ENCODE measurements around the gene LCA5. TPM values are rescaled to one million over a fixed set of nuclear protein-coding genes. Genes with fewer than 3 reads are reported as not detected.

The LCA5 gene
- total RNA-seq, 5 donors from 2014 or later (not counting 1 experiment from before 2014, with no cell fraction given) = 0.15 to 0.54 (median 0.21) TPM

DNA sequence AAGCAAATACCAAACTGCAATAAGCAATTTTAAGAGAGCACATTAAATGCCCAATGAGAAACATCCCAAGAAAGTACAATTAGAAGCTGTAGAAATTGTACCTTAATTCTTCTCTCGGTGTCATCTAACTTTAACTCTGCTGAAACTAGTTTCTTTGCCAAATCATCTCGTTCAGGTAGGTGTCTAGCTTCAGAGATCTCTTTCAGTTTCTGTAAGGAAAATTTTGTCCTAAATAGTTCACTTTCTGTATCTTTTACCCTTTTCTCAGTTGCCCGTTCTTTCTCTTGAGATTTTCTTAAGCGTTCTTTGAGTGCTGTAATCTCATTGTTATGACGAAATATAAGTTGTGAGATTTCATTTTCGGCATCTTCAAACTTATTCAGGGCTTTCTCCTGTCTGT, 24.1 kb downstream of the LCA5 start:
- Histone ChIP-seq H3K4me3 (ENCODE audit: control insufficient read depth in 1 of 2, extremely low read depth in 1 of 2, low read length in 1 of 2) (no peak overlapping the region), H3K4me1 (ENCODE audit: control insufficient read depth in 1 of 2, extremely low read depth in 1 of 2, insufficient read depth in 2 of 2, low read length in 2 of 2) (no peaks in the 10 kb centered on the region), H3K27ac (ENCODE audit: low read length) (no peak overlapping the region), H3K36me3 (ENCODE audit: control insufficient read depth in 2 of 2, extremely low read depth in 1 of 2, insufficient read depth in 1 of 2, low read length in 1 of 2) (no peaks in the 10 kb centered on the region), H3K9me3 (no peaks in the 10 kb centered on the region), H3K27me3 (replicated peaks in 1 of 2; ENCODE audit: control insufficient read depth in 2 of 2, extremely low read depth in 1 of 2, insufficient read depth in 2 of 2, low read length in 1 of 2) (no peaks in the 10 kb centered on the region)
- no peak overlapping the region for H3K27ac Mint-ChIP-seq
- H3K4me3 Mint-ChIP-seq = no peak overlapping the region
- ATAC-seq (replicated peaks in 1 of 4) = no peak
- ChIA-PET CTCF (interaction anchor here in 1 of 2 donors (0.6 kb wide), 1 partner anchor 14 kb away, joined by 3 read pairs; no protein-coding TSS in a partner anchor), POLR2A (interaction anchor here in 1 of 2 donors (0.6 kb wide), 1 partner anchor 583 kb away, joined by 3 read pairs; no protein-coding TSS in a partner anchor)
- no peaks in the 10 kb centered on the region for H3K4me1 Mint-ChIP-seq
- H3K36me3 Mint-ChIP-seq = no peaks in the 10 kb centered on the region
- peaks cover 0 to 4% (median 0%) of the 10 kb centered on the region in 3 donors for H3K9me3 Mint-ChIP-seq
- no peak for DNase-seq
- 100% methylated on average over 2 of the region's 6 CpGs for WGBS (ENCODE audit: insufficient coverage)
- no peaks in the 10 kb centered on the region for H3K27me3 Mint-ChIP-seq

DNA sequence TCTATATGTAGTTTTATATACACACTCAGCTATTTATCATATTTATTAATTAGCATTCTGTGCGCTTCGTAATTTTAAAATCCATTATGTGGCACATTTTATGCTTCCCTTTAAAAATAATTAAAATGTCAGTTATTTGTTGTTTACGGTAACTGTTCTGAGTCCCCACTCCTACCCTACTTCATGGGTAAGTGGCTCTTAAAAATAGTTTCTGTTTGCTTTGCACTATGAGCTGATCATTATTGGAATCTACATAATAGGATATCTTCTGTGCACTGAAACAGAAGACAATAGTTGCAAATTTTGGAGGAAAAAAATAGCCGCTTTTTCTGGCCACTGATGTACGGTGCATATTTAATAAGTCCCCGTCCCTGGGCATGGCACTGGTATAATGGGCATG, 25.2 kb downstream of the LCA5 start:
- Mint-ChIP-seq H3K27me3 (no peaks in the 10 kb centered on the region), H3K36me3 (no peaks in the 10 kb centered on the region), H3K4me1 (no peaks in the 10 kb centered on the region), H3K9me3 (peaks cover 0 to 4% (median 0%) of the 10 kb centered on the region in 3 donors), H3K4me3 (no peak overlapping the region), H3K27ac (no peak overlapping the region)
- no peak for DNase-seq
- H3K4me1 ChIP-seq (ENCODE audit: control insufficient read depth in 1 of 2, extremely low read depth in 1 of 2, insufficient read depth in 2 of 2, low read length in 2 of 2) = no peaks in the 10 kb centered on the region
- H3K36me3 ChIP-seq (ENCODE audit: control insufficient read depth in 2 of 2, extremely low read depth in 1 of 2, insufficient read depth in 1 of 2, low read length in 1 of 2) = no peaks in the 10 kb centered on the region
- H3K4me3 ChIP-seq (ENCODE audit: control insufficient read depth in 1 of 2, extremely low read depth in 1 of 2, low read length in 1 of 2) = no peak overlapping the region
- H3K27me3 ChIP-seq (replicated peaks in 1 of 2; ENCODE audit: control insufficient read depth in 2 of 2, extremely low read depth in 1 of 2, insufficient read depth in 2 of 2, low read length in 1 of 2) = no peaks in the 10 kb centered on the region
- ChIA-PET POLR2A (no interaction called here), CTCF (no interaction called here)
- no peak overlapping the region for H3K27ac ChIP-seq (ENCODE audit: low read length)
- 100% methylated on average over 1 of the region's 6 CpGs for WGBS (ENCODE audit: insufficient coverage)
- no peaks in the 10 kb centered on the region for H3K9me3 ChIP-seq
- no peak for ATAC-seq (replicated peaks in 1 of 4)

DNA sequence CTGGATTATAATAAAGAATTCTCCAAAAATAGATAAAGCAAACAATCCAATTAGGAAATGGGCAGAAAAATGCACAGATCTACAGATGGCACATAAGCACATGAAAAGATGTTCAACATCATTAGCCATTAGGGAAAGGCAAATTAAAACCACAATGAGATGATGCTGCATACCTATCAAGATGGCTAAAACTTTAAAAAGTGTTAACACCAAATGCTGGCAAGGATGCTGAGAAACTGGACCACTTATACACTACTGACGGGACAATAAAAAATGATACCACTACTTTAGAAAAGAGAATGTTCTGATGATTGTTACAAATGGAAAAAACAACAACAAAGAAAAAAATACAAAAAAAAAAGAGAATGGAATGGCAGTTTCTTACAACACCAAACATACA, 26.5 kb downstream of the LCA5 start:
- Mint-ChIP-seq H3K36me3 (no peaks in the 10 kb centered on the region), H3K9me3 (peaks cover 0 to 4% (median 0%) of the 10 kb centered on the region in 3 donors), H3K27ac (no peak overlapping the region), H3K27me3 (no peaks in the 10 kb centered on the region), H3K4me1 (no peaks in the 10 kb centered on the region), H3K4me3 (no peak overlapping the region)
- no CpG with 5 or more reads among the region's 1 CpG for WGBS (ENCODE audit: insufficient coverage)
- Histone ChIP-seq H3K4me1 (ENCODE audit: control insufficient read depth in 1 of 2, extremely low read depth in 1 of 2, insufficient read depth in 2 of 2, low read length in 2 of 2) (no peaks in the 10 kb centered on the region), H3K27me3 (replicated peaks in 1 of 2; ENCODE audit: control insufficient read depth in 2 of 2, extremely low read depth in 1 of 2, insufficient read depth in 2 of 2, low read length in 1 of 2) (no peaks in the 10 kb centered on the region), H3K36me3 (ENCODE audit: control insufficient read depth in 2 of 2, extremely low read depth in 1 of 2, insufficient read depth in 1 of 2, low read length in 1 of 2) (no peaks in the 10 kb centered on the region), H3K27ac (ENCODE audit: low read length) (no peak overlapping the region), H3K4me3 (ENCODE audit: control insufficient read depth in 1 of 2, extremely low read depth in 1 of 2, low read length in 1 of 2) (no peak overlapping the region), H3K9me3 (no peaks in the 10 kb centered on the region)
- CTCF ChIA-PET = no interaction called here
- POLR2A ChIA-PET = no interaction called here
- DNase-seq (no peak), ATAC-seq (replicated peaks in 1 of 4) (no peak)

DNA sequence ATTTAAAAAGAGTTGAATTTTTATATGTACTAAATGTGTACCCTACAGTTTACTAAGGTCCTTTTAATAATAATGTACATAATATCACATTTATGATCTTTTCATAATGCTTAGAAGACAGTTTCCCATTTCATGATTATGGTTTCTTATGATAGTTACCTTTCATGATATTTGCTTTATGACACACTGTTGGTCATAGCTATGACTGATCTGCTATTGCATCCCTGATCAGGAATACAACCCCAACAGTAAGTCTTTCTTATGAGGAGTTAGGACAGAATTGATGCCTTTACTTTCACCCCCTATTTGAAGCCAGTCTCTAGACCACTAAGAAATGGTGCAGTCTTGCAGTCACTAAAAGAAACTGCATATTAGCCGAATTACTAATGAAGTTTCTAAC, 31.0 kb downstream of the LCA5 start:
- H3K4me3 ChIP-seq (ENCODE audit: control insufficient read depth in 1 of 2, extremely low read depth in 1 of 2, low read length in 1 of 2) = no peak overlapping the region
- H3K27ac Mint-ChIP-seq = no peak overlapping the region
- no peaks in the 10 kb centered on the region for H3K27me3 ChIP-seq (replicated peaks in 1 of 2; ENCODE audit: control insufficient read depth in 2 of 2, extremely low read depth in 1 of 2, insufficient read depth in 2 of 2, low read length in 1 of 2)
- DNase-seq (no peak), ATAC-seq (replicated peaks in 1 of 4) (no peak)
- ChIA-PET POLR2A (interaction anchor here (0.6 kb wide), 2 partner anchors 35 to 233 kb away, joined by 3 read pairs; no protein-coding TSS in a partner anchor), CTCF (no interaction called here)
- H3K27me3 Mint-ChIP-seq = no peaks in the 10 kb centered on the region
- H3K9me3 ChIP-seq = no peaks in the 10 kb centered on the region
- no peaks in the 10 kb centered on the region for H3K36me3 ChIP-seq (ENCODE audit: control insufficient read depth in 2 of 2, extremely low read depth in 1 of 2, insufficient read depth in 1 of 2, low read length in 1 of 2)
- no peaks in the 10 kb centered on the region for H3K4me1 ChIP-seq (ENCODE audit: control insufficient read depth in 1 of 2, extremely low read depth in 1 of 2, insufficient read depth in 2 of 2, low read length in 2 of 2)
- H3K4me1 Mint-ChIP-seq = no peaks in the 10 kb centered on the region
- peaks cover 0 to 4% (median 0%) of the 10 kb centered on the region in 3 donors for H3K9me3 Mint-ChIP-seq
- H3K27ac ChIP-seq (ENCODE audit: low read length) = no peak overlapping the region
- H3K36me3 Mint-ChIP-seq = no peaks in the 10 kb centered on the region
- no peak overlapping the region for H3K4me3 Mint-ChIP-seq
- no CpG with 5 or more reads among the region's 1 CpG for WGBS (ENCODE audit: insufficient coverage)

DNA sequence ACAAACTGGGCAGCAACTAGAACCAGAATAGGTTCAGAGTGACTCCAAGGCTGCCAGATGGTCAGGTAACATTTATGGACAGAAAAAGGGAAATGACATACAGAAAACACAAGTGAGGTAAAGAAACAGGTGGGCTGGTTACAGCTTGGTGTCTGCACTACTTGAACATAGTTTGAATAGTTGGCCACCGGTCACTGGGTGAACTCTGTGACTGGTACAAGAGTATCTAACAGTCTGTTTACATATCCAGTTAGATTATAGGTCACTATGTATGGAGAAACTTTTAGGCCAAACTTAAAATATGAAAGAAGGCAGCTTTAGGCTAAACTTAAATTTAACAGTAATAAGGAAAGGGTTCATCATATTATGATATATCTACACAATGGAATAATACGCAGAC, 32.9 kb downstream of the LCA5 start:
- DNase-seq = no peak
- H3K36me3 ChIP-seq (ENCODE audit: control insufficient read depth in 2 of 2, extremely low read depth in 1 of 2, insufficient read depth in 1 of 2, low read length in 1 of 2) = no peaks in the 10 kb centered on the region
- no peaks in the 10 kb centered on the region for H3K9me3 ChIP-seq
- Mint-ChIP-seq H3K4me1 (no peaks in the 10 kb centered on the region), H3K27me3 (no peaks in the 10 kb centered on the region), H3K27ac (no peak overlapping the region), H3K36me3 (no peaks in the 10 kb centered on the region), H3K4me3 (no peak overlapping the region), H3K9me3 (no peaks in the 10 kb centered on the region)
- ChIA-PET POLR2A (no interaction called here), CTCF (no interaction called here)
- WGBS (ENCODE audit: insufficient coverage) = no CpG with 5 or more reads among the region's 2 CpGs
- no peak for ATAC-seq (replicated peaks in 1 of 4)
- H3K4me3 ChIP-seq (ENCODE audit: control insufficient read depth in 1 of 2, extremely low read depth in 1 of 2, low read length in 1 of 2) = no peak overlapping the region
- H3K27me3 ChIP-seq (replicated peaks in 1 of 2; ENCODE audit: control insufficient read depth in 2 of 2, extremely low read depth in 1 of 2, insufficient read depth in 2 of 2, low read length in 1 of 2) = no peaks in the 10 kb centered on the region
- H3K4me1 ChIP-seq (ENCODE audit: control insufficient read depth in 1 of 2, extremely low read depth in 1 of 2, insufficient read depth in 2 of 2, low read length in 2 of 2) = no peaks in the 10 kb centered on the region
- no peak overlapping the region for H3K27ac ChIP-seq (ENCODE audit: low read length)

DNA sequence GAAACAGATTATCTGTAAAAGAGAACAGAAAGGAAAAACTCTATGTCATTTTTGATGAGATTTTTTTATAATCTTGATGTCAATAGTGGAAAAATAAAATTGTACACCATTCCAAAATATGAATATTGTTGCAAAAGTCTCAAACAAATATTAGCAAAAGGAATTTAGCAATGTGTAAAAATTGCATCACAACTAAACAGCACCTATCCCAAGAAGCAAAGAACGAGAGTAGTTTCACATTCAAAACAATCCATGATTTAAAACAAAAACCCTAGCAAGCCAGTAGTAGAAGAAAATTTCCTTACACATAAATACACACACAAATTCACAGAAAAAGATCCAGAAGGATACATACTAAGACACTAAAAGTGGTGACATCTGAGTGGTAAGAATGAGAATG, 38.4 kb downstream of the LCA5 start:
- DNase-seq (no peak), ATAC-seq (replicated peaks in 1 of 4) (no peak)
- H3K27me3 ChIP-seq (replicated peaks in 1 of 2; ENCODE audit: control insufficient read depth in 2 of 2, extremely low read depth in 1 of 2, insufficient read depth in 2 of 2, low read length in 1 of 2) = no peaks in the 10 kb centered on the region
- Mint-ChIP-seq H3K4me3 (no peak overlapping the region), H3K27me3 (no peaks in the 10 kb centered on the region), H3K4me1 (no peaks in the 10 kb centered on the region), H3K27ac (no peak overlapping the region), H3K9me3 (no peaks in the 10 kb centered on the region), H3K36me3 (no peaks in the 10 kb centered on the region)
- no peak overlapping the region for H3K4me3 ChIP-seq (ENCODE audit: control insufficient read depth in 1 of 2, extremely low read depth in 1 of 2, low read length in 1 of 2)
- ChIA-PET CTCF (interaction anchor here in 1 of 2 donors (0.7 kb wide), 1 partner anchor 15 kb away, joined by 3 read pairs; no protein-coding TSS in a partner anchor), POLR2A (no interaction called here)
- H3K36me3 ChIP-seq (ENCODE audit: control insufficient read depth in 2 of 2, extremely low read depth in 1 of 2, insufficient read depth in 1 of 2, low read length in 1 of 2) = no peaks in the 10 kb centered on the region
- no peaks in the 10 kb centered on the region for H3K4me1 ChIP-seq (ENCODE audit: control insufficient read depth in 1 of 2, extremely low read depth in 1 of 2, insufficient read depth in 2 of 2, low read length in 2 of 2)
- no peak overlapping the region for H3K27ac ChIP-seq (ENCODE audit: low read length)
- WGBS (ENCODE audit: insufficient coverage) = no CpG with 5 or more reads among the region's 1 CpG
- H3K9me3 ChIP-seq = no peaks in the 10 kb centered on the region

DNA sequence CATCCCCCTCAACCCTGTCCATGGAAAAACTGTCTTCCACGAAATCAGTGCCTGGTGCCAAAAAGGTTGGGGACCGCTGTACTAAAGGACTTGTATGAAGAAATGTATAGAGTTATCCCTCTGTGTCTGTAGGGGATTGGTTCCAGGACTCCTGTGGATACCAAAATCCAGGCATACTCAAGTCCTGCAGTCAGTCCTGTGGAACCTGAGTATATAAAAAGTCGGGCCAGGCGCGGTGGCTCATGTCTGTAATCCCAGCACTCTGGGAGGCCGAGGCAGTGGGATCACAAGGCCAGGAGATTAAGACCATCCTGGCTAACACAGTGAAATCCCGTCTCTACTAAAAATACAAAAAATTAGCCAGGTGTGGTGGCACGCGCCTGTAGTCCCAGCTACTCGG, 42.0 kb downstream of the LCA5 start:
- WGBS (ENCODE audit: insufficient coverage) = 91% methylated on average over 4 of the region's 10 CpGs
- Mint-ChIP-seq H3K4me1 (no peaks in the 10 kb centered on the region), H3K27me3 (no peaks in the 10 kb centered on the region), H3K36me3 (no peaks in the 10 kb centered on the region), H3K4me3 (no peak overlapping the region), H3K27ac (no peak overlapping the region), H3K9me3 (no peaks in the 10 kb centered on the region)
- Histone ChIP-seq H3K9me3 (no peaks in the 10 kb centered on the region), H3K36me3 (ENCODE audit: control insufficient read depth in 2 of 2, extremely low read depth in 1 of 2, insufficient read depth in 1 of 2, low read length in 1 of 2) (no peaks in the 10 kb centered on the region), H3K27me3 (replicated peaks in 1 of 2; ENCODE audit: control insufficient read depth in 2 of 2, extremely low read depth in 1 of 2, insufficient read depth in 2 of 2, low read length in 1 of 2) (no peaks in the 10 kb centered on the region), H3K4me1 (ENCODE audit: control insufficient read depth in 1 of 2, extremely low read depth in 1 of 2, insufficient read depth in 2 of 2, low read length in 2 of 2) (no peaks in the 10 kb centered on the region), H3K27ac (ENCODE audit: low read length) (no peak overlapping the region), H3K4me3 (ENCODE audit: control insufficient read depth in 1 of 2, extremely low read depth in 1 of 2, low read length in 1 of 2) (no peak overlapping the region)
- ChIA-PET CTCF (no interaction called here), POLR2A (interaction anchor here in 1 of 2 donors (0.7 kb wide), 1 partner anchor 877 kb away, joined by 6 read pairs; no protein-coding TSS in a partner anchor)
- no peak for ATAC-seq (replicated peaks in 1 of 4)
- DNase-seq = no peak
